ENCODE measurements around the gene SPAG6.

SPAG6 gene

DNA sequence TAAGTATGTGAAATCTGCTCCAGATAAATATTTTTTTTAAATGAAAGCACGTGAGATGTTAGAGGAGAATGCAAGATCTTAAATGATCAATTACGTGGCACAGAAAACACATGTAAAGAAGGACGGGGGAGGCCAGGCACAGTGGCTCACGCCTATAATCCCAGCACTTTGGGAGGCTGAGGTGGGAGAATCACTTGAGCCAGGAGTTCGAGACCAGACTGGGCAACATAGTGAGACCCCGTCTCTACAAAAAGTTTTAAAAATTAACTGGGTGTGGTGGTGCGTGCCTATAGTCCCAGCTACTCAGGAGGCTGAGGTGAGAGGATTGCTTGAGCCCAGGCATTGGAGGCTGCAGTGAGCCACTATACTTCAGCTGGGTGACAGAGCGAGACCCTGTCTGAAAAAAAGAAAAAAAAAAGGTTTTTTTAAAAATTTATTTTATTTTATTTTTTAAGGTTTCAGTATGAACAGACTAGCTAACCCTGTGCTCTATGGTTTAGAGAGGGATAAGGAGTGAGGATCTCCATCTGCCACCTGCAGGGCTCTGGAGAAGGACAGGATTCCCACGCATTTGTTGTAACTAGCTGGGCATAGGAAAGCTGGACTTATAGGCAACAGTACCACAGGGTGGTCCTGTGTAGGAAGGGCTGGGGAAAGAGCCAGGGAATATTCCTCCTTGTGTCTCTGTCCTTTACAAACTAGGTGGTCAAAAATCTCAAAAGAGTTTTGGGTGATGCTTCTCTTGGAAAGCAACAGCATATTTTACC is 113.2 kb downstream of the SPAG6 start:
- no peak overlapping the region for H3K4me3 ChIP-seq (ENCODE audit: low read depth, low read length)
- peaks cover 12% of the 10 kb centered on the region for H3K4me1 ChIP-seq
- H3K27me3 ChIP-seq, result no peaks in the 10 kb centered on the region
- H3K9me3 ChIP-seq, result no peaks in the 10 kb centered on the region
- no peaks in the 10 kb centered on the region for H3K36me3 ChIP-seq
- TF ChIP-seq, protein P1, sequence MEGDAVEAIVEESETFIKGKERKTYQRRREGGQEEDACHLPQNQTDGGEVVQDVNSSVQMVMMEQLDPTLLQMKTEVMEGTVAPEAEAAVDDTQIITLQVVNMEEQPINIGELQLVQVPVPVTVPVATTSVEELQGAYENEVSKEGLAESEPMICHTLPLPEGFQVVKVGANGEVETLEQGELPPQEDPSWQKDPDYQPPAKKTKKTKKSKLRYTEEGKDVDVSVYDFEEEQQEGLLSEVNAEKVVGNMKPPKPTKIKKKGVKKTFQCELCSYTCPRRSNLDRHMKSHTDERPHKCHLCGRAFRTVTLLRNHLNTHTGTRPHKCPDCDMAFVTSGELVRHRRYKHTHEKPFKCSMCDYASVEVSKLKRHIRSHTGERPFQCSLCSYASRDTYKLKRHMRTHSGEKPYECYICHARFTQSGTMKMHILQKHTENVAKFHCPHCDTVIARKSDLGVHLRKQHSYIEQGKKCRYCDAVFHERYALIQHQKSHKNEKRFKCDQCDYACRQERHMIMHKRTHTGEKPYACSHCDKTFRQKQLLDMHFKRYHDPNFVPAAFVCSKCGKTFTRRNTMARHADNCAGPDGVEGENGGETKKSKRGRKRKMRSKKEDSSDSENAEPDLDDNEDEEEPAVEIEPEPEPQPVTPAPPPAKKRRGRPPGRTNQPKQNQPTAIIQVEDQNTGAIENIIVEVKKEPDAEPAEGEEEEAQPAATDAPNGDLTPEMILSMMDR (IDR thresholded peaks at IDR 0.05; ENCODE audit: low read depth, low read length), result no peak
- DNase-seq, result no peak

GRCh38 chr10:22459496-22459895 is 114.2 kb downstream of the SPAG6 start:
- H3K36me3 ChIP-seq, result no peaks in the 10 kb centered on the region
- H3K27me3 ChIP-seq, result no peaks in the 10 kb centered on the region
- DNase-seq, result no peak
- TF ChIP-seq, protein P1 (IDR thresholded peaks at IDR 0.05; ENCODE audit: low read depth, low read length), result no peak
- no peaks in the 10 kb centered on the region for H3K9me3 ChIP-seq
- no peak overlapping the region for H3K4me3 ChIP-seq (ENCODE audit: low read depth, low read length)
- peaks cover 3% of the 10 kb centered on the region; the same call in 1 of the 2 replicates for H3K4me1 ChIP-seq

DNA sequence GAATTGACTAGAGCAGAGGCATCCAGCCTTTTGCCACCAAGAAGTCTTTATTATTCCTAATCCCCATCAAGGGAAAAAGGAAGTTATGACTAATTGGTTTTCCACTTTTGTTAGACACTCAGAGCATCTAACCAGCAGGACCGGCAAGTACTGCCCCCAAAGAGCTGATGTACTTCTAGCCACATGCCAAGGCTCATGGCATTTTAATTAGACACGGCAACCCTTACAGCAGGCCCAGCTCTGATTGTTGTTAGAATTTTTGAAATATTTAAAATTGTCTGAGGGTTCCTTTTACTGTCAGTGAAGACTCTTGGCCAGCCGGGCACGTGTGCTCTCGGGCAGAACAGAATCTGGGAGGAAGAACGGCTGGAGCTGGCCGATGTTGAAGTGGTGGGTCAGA is 114.8 kb downstream of the SPAG6 start:
- Histone ChIP-seq H3K4me3 (ENCODE audit: low read depth, low read length) (no peak overlapping the region), H3K9me3 (no peaks in the 10 kb centered on the region), H3K27me3 (no peaks in the 10 kb centered on the region), H3K36me3 (no peaks in the 10 kb centered on the region), H3K4me1 (no peaks in the 10 kb centered on the region)
- TF ChIP-seq, protein P1 (IDR thresholded peaks at IDR 0.05; ENCODE audit: low read depth, low read length), result no peak
- DNase-seq, result no peak

GRCh38 chr10:22460531-22461403 is 115.5 kb downstream of the SPAG6 start:
- Histone ChIP-seq H3K27me3 (no peaks in the 10 kb centered on the region), H3K4me3 (ENCODE audit: low read depth, low read length) (no peak overlapping the region), H3K4me1 (no peaks in the 10 kb centered on the region), H3K36me3 (no peaks in the 10 kb centered on the region), H3K9me3 (no peaks in the 10 kb centered on the region)
- DNase-seq, result no peak
- TF ChIP-seq, protein P1 (IDR thresholded peaks at IDR 0.05; ENCODE audit: low read depth, low read length), result no peak

DNA sequence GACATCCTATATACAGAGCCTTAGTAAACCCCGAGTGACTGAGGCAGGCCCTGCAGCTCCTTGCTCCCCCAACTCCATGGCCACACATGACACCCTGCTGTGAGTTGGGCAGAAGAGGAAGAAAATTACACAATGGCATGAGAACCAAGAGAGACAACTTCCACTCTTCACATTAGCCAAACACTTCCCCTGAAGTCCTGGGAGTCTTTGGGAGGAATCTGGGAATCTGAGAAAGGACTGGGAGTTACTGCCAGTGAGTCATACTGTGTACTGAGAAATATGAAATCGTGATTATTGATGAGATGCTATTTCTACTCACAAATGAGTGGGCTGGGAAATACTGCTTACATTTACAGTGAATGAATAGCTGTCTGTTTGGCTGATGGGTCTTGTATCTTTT is 116.6 kb downstream of the SPAG6 start:
- DNase-seq, result no peak
- no peaks in the 10 kb centered on the region for H3K9me3 ChIP-seq
- H3K27me3 ChIP-seq, result no peaks in the 10 kb centered on the region
- TF ChIP-seq, protein P1 (IDR thresholded peaks at IDR 0.05; ENCODE audit: low read depth, low read length), result no peak
- H3K36me3 ChIP-seq, result no peaks in the 10 kb centered on the region
- no peaks in the 10 kb centered on the region for H3K4me1 ChIP-seq
- H3K4me3 ChIP-seq (ENCODE audit: low read depth, low read length), result no peak overlapping the region

- no peaks in the 10 kb centered on the region for H3K9me3 ChIP-seq
- H3K4me1 ChIP-seq, result no peaks in the 10 kb centered on the region
- TF ChIP-seq, protein P1 (IDR thresholded peaks at IDR 0.05; ENCODE audit: low read depth, low read length), result no peak
- H3K36me3 ChIP-seq, result no peaks in the 10 kb centered on the region
- no peak overlapping the region for H3K4me3 ChIP-seq (ENCODE audit: low read depth, low read length)
- no peaks in the 10 kb centered on the region for H3K27me3 ChIP-seq
- DNase-seq, result no peak
Measured at GRCh38 chr10:22463255-22463654, 118.0 kb downstream of the SPAG6 start.
